Measurements from ENCODE around the gene KCNQ1. TPM values are rescaled to one million over a fixed set of nuclear protein-coding genes. Genes with fewer than 3 reads are reported as not detected.

KCNQ1 gene
- total RNA-seq, 1 donor from 2014 or later: 2.6 TPM

- H3K36me3 ChIP-seq (ENCODE audit: control insufficient read depth in 3 of 3, insufficient read depth in 3 of 3, low read length in 3 of 3): no peaks in the 10 kb centered on the region
- no peaks in the 10 kb centered on the region for H3K27me3 ChIP-seq (ENCODE audit: control insufficient read depth in 3 of 3, insufficient read depth in 3 of 3, low read length in 3 of 3)
- peaks cover 0 to 9% (median 0%) of the 10 kb centered on the region in 3 donors for H3K4me1 ChIP-seq (ENCODE audit: control insufficient read depth in 3 of 3, insufficient read depth in 3 of 3, low read length in 3 of 3)
- H3K4me3 ChIP-seq (ENCODE audit: low read length in 3 of 3): no peak overlapping the region
- no peak overlapping the region for H3K9ac ChIP-seq (ENCODE audit: low read depth in 1 of 3, low read length in 3 of 3)
- no peak overlapping the region for H3K27ac ChIP-seq (ENCODE audit: low read depth, low read length)
- no peaks in the 10 kb centered on the region for H3K9me3 ChIP-seq (ENCODE audit: control insufficient read depth in 3 of 3, low read length in 3 of 3)
Measured at GRCh38 chr11:2734181-2735052, 289.6 kb downstream of the KCNQ1 start.

GRCh38 chr11:2735053-2735589 is 290.3 kb downstream of the KCNQ1 start:
- no peak overlapping the region for H3K27ac ChIP-seq (ENCODE audit: low read depth, low read length)
- no peaks in the 10 kb centered on the region for H3K9me3 ChIP-seq (ENCODE audit: control insufficient read depth in 3 of 3, low read length in 3 of 3)
- no peak overlapping the region for H3K9ac ChIP-seq (ENCODE audit: low read depth in 1 of 3, low read length in 3 of 3)
- no peak overlapping the region for H3K4me3 ChIP-seq (ENCODE audit: low read length in 3 of 3)
- no peaks in the 10 kb centered on the region for H3K36me3 ChIP-seq (ENCODE audit: control insufficient read depth in 3 of 3, insufficient read depth in 3 of 3, low read length in 3 of 3)
- no peaks in the 10 kb centered on the region for H3K27me3 ChIP-seq (ENCODE audit: control insufficient read depth in 3 of 3, insufficient read depth in 3 of 3, low read length in 3 of 3)
- H3K4me1 ChIP-seq (ENCODE audit: control insufficient read depth in 3 of 3, insufficient read depth in 3 of 3, low read length in 3 of 3): peaks cover 0 to 9% (median 0%) of the 10 kb centered on the region in 3 donors

- Histone ChIP-seq H3K27me3 (ENCODE audit: control insufficient read depth in 3 of 3, insufficient read depth in 3 of 3, low read length in 3 of 3) (no peaks in the 10 kb centered on the region), H3K9ac (ENCODE audit: low read depth in 1 of 3, low read length in 3 of 3) (no peak overlapping the region), H3K27ac (ENCODE audit: low read depth, low read length) (no peak overlapping the region), H3K4me1 (ENCODE audit: control insufficient read depth in 3 of 3, insufficient read depth in 3 of 3, low read length in 3 of 3) (peaks cover 0 to 6% (median 6%) of the 10 kb centered on the region in 3 donors), H3K36me3 (ENCODE audit: control insufficient read depth in 3 of 3, insufficient read depth in 3 of 3, low read length in 3 of 3) (no peaks in the 10 kb centered on the region), H3K4me3 (ENCODE audit: low read length in 3 of 3) (no peak overlapping the region), H3K9me3 (ENCODE audit: control insufficient read depth in 3 of 3, low read length in 3 of 3) (no peaks in the 10 kb centered on the region)
Measured at GRCh38 chr11:2736577-2737225, 291.9 kb downstream of the KCNQ1 start.

GRCh38 chr11:2737226-2737590 is 292.4 kb downstream of the KCNQ1 start:
- Histone ChIP-seq H3K27me3 (ENCODE audit: control insufficient read depth in 3 of 3, insufficient read depth in 3 of 3, low read length in 3 of 3) (no peaks in the 10 kb centered on the region), H3K9me3 (ENCODE audit: control insufficient read depth in 3 of 3, low read length in 3 of 3) (no peaks in the 10 kb centered on the region), H3K9ac (ENCODE audit: low read depth in 1 of 3, low read length in 3 of 3) (no peak overlapping the region), H3K36me3 (ENCODE audit: control insufficient read depth in 3 of 3, insufficient read depth in 3 of 3, low read length in 3 of 3) (no peaks in the 10 kb centered on the region), H3K4me1 (ENCODE audit: control insufficient read depth in 3 of 3, insufficient read depth in 3 of 3, low read length in 3 of 3) (peaks cover 3 to 6% (median 6%) of the 10 kb centered on the region in 3 donors), H3K4me3 (ENCODE audit: low read length in 3 of 3) (no peak overlapping the region), H3K27ac (ENCODE audit: low read depth, low read length) (no peak overlapping the region)

GRCh38 chr11:2737866-2738265 is 293.1 kb downstream of the KCNQ1 start:
- Histone ChIP-seq H3K4me1 (ENCODE audit: control insufficient read depth in 3 of 3, insufficient read depth in 3 of 3, low read length in 3 of 3) (peaks cover 4 to 6% (median 6%) of the 10 kb centered on the region in 3 donors), H3K27ac (ENCODE audit: low read depth, low read length) (no peak overlapping the region), H3K9ac (ENCODE audit: low read depth in 1 of 3, low read length in 3 of 3) (no peak overlapping the region), H3K27me3 (ENCODE audit: control insufficient read depth in 3 of 3, insufficient read depth in 3 of 3, low read length in 3 of 3) (no peaks in the 10 kb centered on the region), H3K4me3 (ENCODE audit: low read length in 3 of 3) (no peak overlapping the region), H3K9me3 (ENCODE audit: control insufficient read depth in 3 of 3, low read length in 3 of 3) (no peaks in the 10 kb centered on the region), H3K36me3 (ENCODE audit: control insufficient read depth in 3 of 3, insufficient read depth in 3 of 3, low read length in 3 of 3) (no peaks in the 10 kb centered on the region)

- Histone ChIP-seq H3K9me3 (ENCODE audit: control insufficient read depth in 3 of 3, low read length in 3 of 3) (no peaks in the 10 kb centered on the region), H3K9ac (ENCODE audit: low read depth in 1 of 3, low read length in 3 of 3) (no peak overlapping the region), H3K4me1 (ENCODE audit: control insufficient read depth in 3 of 3, insufficient read depth in 3 of 3, low read length in 3 of 3) (peaks cover 4 to 6% (median 6%) of the 10 kb centered on the region in 3 donors), H3K27ac (ENCODE audit: low read depth, low read length) (no peak overlapping the region), H3K36me3 (ENCODE audit: control insufficient read depth in 3 of 3, insufficient read depth in 3 of 3, low read length in 3 of 3) (no peaks in the 10 kb centered on the region), H3K4me3 (ENCODE audit: low read length in 3 of 3) (no peak overlapping the region), H3K27me3 (ENCODE audit: control insufficient read depth in 3 of 3, insufficient read depth in 3 of 3, low read length in 3 of 3) (no peaks in the 10 kb centered on the region)
Measured at GRCh38 chr11:2738551-2739431, 294.0 kb downstream of the KCNQ1 start.

- Histone ChIP-seq H3K4me1 (ENCODE audit: control insufficient read depth in 3 of 3, insufficient read depth in 3 of 3, low read length in 3 of 3) (peaks cover 4 to 9% (median 6%) of the 10 kb centered on the region in 3 donors), H3K27ac (ENCODE audit: low read depth, low read length) (no peak overlapping the region), H3K27me3 (ENCODE audit: control insufficient read depth in 3 of 3, insufficient read depth in 3 of 3, low read length in 3 of 3) (no peaks in the 10 kb centered on the region), H3K36me3 (ENCODE audit: control insufficient read depth in 3 of 3, insufficient read depth in 3 of 3, low read length in 3 of 3) (no peaks in the 10 kb centered on the region), H3K4me3 (ENCODE audit: low read length in 3 of 3) (no peak overlapping the region), H3K9ac (ENCODE audit: low read depth in 1 of 3, low read length in 3 of 3) (no peak overlapping the region), H3K9me3 (ENCODE audit: control insufficient read depth in 3 of 3, low read length in 3 of 3) (no peaks in the 10 kb centered on the region)
Measured at GRCh38 chr11:2739531-2740274, 294.9 kb downstream of the KCNQ1 start.

- no peak overlapping the region for H3K27ac ChIP-seq (ENCODE audit: low read depth, low read length)
- H3K9me3 ChIP-seq (ENCODE audit: control insufficient read depth in 3 of 3, low read length in 3 of 3): no peaks in the 10 kb centered on the region
- H3K36me3 ChIP-seq (ENCODE audit: control insufficient read depth in 3 of 3, insufficient read depth in 3 of 3, low read length in 3 of 3): no peaks in the 10 kb centered on the region
- H3K4me1 ChIP-seq (ENCODE audit: control insufficient read depth in 3 of 3, insufficient read depth in 3 of 3, low read length in 3 of 3): peaks cover 4 to 9% (median 6%) of the 10 kb centered on the region in 3 donors
- no peak overlapping the region for H3K9ac ChIP-seq (ENCODE audit: low read depth in 1 of 3, low read length in 3 of 3)
- H3K27me3 ChIP-seq (ENCODE audit: control insufficient read depth in 3 of 3, insufficient read depth in 3 of 3, low read length in 3 of 3): no peaks in the 10 kb centered on the region
- no peak overlapping the region for H3K4me3 ChIP-seq (ENCODE audit: low read length in 3 of 3)
Measured at GRCh38 chr11:2740275-2740940, 295.6 kb downstream of the KCNQ1 start.

GRCh38 chr11:2741006-2741376 is 296.2 kb downstream of the KCNQ1 start:
- Histone ChIP-seq H3K36me3 (ENCODE audit: control insufficient read depth in 3 of 3, insufficient read depth in 3 of 3, low read length in 3 of 3) (no peaks in the 10 kb centered on the region), H3K9ac (ENCODE audit: low read depth in 1 of 3, low read length in 3 of 3) (no peak overlapping the region), H3K27ac (ENCODE audit: low read depth, low read length) (no peak overlapping the region), H3K27me3 (ENCODE audit: control insufficient read depth in 3 of 3, insufficient read depth in 3 of 3, low read length in 3 of 3) (no peaks in the 10 kb centered on the region), H3K9me3 (ENCODE audit: control insufficient read depth in 3 of 3, low read length in 3 of 3) (no peaks in the 10 kb centered on the region), H3K4me3 (ENCODE audit: low read length in 3 of 3) (no peak overlapping the region), H3K4me1 (ENCODE audit: control insufficient read depth in 3 of 3, insufficient read depth in 3 of 3, low read length in 3 of 3) (peaks cover 4 to 9% (median 6%) of the 10 kb centered on the region in 3 donors)

Measured in skeletal muscle tissue (tissue), 4 donors.